ENCODE measurements around the gene SSH2.
A peak's percentile ranks its signal among the peaks of the same experiment; 100 is the strongest.

The SSH2 gene

DNA sequence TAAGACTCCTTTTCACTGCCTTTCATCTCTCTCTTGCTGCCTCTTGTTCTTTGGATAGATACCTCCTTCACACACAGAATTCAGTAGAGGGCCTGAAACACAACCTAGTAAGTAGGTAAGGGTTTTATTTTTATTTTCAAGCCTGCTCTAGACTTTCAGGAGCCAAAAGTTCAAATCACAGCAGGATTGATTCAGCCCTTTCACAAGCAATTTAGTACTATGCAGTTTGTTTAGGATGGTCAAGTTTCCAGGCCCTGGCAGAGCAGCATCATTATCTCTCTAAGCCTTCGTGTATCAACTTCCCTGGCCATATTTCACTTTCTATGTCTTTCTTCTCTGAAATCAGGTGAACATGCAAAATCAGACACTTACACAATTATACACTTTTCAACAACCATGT is 158.5 kb downstream of the SSH2 start:
- Mint-ChIP-seq H3K36me3 (peaks cover 2% of the 10 kb centered on the region), H3K9me3 (ENCODE audit: low read depth) (no peaks in the 10 kb centered on the region), H3K27ac (no peak overlapping the region), H3K4me3 (no peak overlapping the region), H3K27me3 (no peaks in the 10 kb centered on the region), H3K4me1 (ENCODE audit: low read depth) (no peaks in the 10 kb centered on the region)

DNA sequence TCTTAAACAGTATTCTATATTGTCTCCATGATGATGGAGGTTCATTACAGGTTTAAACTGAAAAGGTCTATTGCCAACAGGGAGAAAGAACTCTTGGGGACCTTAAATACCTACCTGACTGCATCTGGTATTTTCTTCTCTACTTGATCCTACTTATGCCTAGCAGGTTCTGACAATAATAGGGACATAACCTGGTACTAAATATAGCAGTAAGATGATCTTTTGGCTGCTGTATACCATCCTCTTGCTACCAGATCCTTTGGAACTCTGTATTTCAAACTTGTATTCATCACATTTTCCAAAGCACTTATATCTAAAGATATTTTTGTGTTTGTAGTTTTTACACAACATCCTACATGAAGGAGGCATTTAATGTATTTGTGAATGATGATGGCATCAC is 160.8 kb downstream of the SSH2 start:
- no peaks in the 10 kb centered on the region for H3K9me3 Mint-ChIP-seq (ENCODE audit: low read depth)
- H3K27me3 Mint-ChIP-seq: no peaks in the 10 kb centered on the region
- peaks cover 2% of the 10 kb centered on the region for H3K36me3 Mint-ChIP-seq
- no peak overlapping the region for H3K27ac Mint-ChIP-seq
- no peak overlapping the region for H3K4me3 Mint-ChIP-seq
- H3K4me1 Mint-ChIP-seq (ENCODE audit: low read depth): no peaks in the 10 kb centered on the region

DNA sequence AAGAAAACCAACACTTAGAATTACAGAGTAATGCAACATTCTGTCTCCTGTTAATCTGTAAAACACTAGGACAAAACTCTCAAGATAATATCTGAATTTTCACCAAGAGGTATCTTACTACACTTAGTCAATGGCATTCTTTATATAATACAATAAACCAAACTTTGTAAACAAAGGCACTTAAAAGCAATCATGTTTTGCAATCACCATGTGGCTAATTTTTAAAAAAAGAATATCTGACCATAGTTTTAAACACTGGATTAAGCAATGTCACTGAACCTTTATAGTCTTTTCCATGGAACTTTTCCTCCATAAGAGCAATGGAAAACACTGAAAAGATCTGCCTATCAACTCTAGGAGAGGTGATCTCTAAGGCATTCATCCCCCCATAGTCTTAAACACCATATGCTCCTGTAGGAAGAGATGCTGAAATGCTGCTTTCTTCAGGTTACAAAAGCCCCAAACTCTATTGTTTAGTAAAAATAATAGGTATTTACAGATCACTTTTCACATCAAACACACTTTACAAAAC is 163.2 kb downstream of the SSH2 start:
- H3K36me3 Mint-ChIP-seq: peaks cover 2% of the 10 kb centered on the region
- no peak overlapping the region for H3K27ac Mint-ChIP-seq
- peaks cover 3% of the 10 kb centered on the region for H3K4me1 Mint-ChIP-seq (ENCODE audit: low read depth)
- H3K4me3 Mint-ChIP-seq: no peak overlapping the region
- H3K27me3 Mint-ChIP-seq: no peaks in the 10 kb centered on the region
- H3K9me3 Mint-ChIP-seq (ENCODE audit: low read depth): no peaks in the 10 kb centered on the region

- no peak overlapping the region for H3K4me3 Mint-ChIP-seq
- peaks cover 12% of the 10 kb centered on the region for H3K4me1 Mint-ChIP-seq (ENCODE audit: low read depth)
- H3K36me3 Mint-ChIP-seq: peaks cover 2% of the 10 kb centered on the region
- no peaks in the 10 kb centered on the region for H3K27me3 Mint-ChIP-seq
- no peak overlapping the region for H3K27ac Mint-ChIP-seq
- H3K9me3 Mint-ChIP-seq (ENCODE audit: low read depth): no peaks in the 10 kb centered on the region
These were observed 165.3 kb downstream of the SSH2 start for GRCh38 chr17:29764748-29765147.

- Mint-ChIP-seq H3K27me3 (no peaks in the 10 kb centered on the region), H3K9me3 (ENCODE audit: low read depth) (no peaks in the 10 kb centered on the region), H3K4me3 (no peak overlapping the region), H3K4me1 (ENCODE audit: low read depth) (peaks cover 18% of the 10 kb centered on the region), H3K27ac (no peak overlapping the region), H3K36me3 (no peaks in the 10 kb centered on the region)
These were observed 165.8 kb downstream of the SSH2 start for GRCh38 chr17:29764217-29764616.

- Mint-ChIP-seq H3K9me3 (ENCODE audit: low read depth) (no peaks in the 10 kb centered on the region), H3K27me3 (no peaks in the 10 kb centered on the region), H3K4me3 (no peak overlapping the region), H3K4me1 (ENCODE audit: low read depth) (peaks cover 23% of the 10 kb centered on the region), H3K27ac (no peak overlapping the region), H3K36me3 (no peaks in the 10 kb centered on the region)
These were observed 166.8 kb downstream of the SSH2 start for GRCh38 chr17:29763273-29763672.

GRCh38 chr17:29761040-29761761 is 168.8 kb downstream of the SSH2 start:
- H3K4me1 Mint-ChIP-seq (ENCODE audit: low read depth): peaks cover 43% of the 10 kb centered on the region
- H3K27me3 Mint-ChIP-seq: no peaks in the 10 kb centered on the region
- H3K4me3 Mint-ChIP-seq: peak overlapping the region; percentile 90
- no peaks in the 10 kb centered on the region for H3K36me3 Mint-ChIP-seq
- no peaks in the 10 kb centered on the region for H3K9me3 Mint-ChIP-seq (ENCODE audit: low read depth)
- H3K27ac Mint-ChIP-seq: peak overlapping the region; percentile 97

- Mint-ChIP-seq H3K4me1 (ENCODE audit: low read depth) (peaks cover 43% of the 10 kb centered on the region), H3K27ac (peak overlapping the region; percentile 97), H3K36me3 (no peaks in the 10 kb centered on the region), H3K4me3 (peak overlapping the region; percentile 90), H3K9me3 (ENCODE audit: low read depth) (no peaks in the 10 kb centered on the region), H3K27me3 (no peaks in the 10 kb centered on the region)
These were observed 169.6 kb downstream of the SSH2 start for GRCh38 chr17:29760279-29761039.

DNA sequence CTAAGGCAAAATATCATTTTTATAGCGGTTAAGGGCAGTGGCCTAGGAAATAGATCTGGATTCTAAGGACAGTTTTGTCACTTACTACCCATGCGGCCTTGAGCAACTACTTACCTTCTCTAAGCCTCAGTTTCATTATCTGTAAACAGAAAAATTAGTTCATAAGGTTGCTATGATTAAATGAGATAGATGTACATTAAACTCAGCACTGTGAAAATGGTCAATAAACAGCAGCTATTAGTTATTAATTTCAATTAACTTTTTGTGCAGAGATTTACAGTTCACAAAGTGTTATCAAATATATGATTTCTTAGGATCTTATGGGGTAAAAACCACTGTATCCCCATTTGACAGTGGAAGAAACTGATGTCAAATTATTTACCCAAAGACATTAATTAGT is 171.8 kb downstream of the SSH2 start:
- Mint-ChIP-seq H3K27ac (peak overlapping the region; percentile 19), H3K4me1 (ENCODE audit: low read depth) (peaks cover 56% of the 10 kb centered on the region), H3K27me3 (no peaks in the 10 kb centered on the region), H3K4me3 (peak overlapping the region; percentile 76), H3K9me3 (ENCODE audit: low read depth) (no peaks in the 10 kb centered on the region), H3K36me3 (no peaks in the 10 kb centered on the region)

DNA sequence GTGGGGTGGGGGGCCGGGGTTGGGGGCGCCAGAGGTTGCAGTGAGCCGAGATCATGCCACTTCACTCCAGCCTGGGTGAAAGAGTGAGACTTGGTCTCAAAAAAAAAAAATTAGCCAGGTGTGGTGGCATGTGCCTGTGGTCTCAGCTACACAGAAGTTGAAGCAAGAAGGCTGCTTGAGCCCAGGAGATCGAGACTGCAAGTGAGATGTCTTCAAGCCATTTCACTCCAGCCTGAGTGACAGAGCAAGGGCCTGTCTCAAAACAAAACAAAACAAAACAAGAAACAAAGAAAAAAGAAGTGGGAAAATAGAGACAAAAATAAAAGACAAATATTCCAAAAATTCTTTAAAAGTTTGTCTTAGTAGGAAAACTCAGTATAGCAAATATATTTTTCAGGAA is 172.2 kb downstream of the SSH2 start:
- H3K4me1 Mint-ChIP-seq (ENCODE audit: low read depth): peaks cover 56% of the 10 kb centered on the region
- H3K4me3 Mint-ChIP-seq: peak overlapping the region; percentile 76
- H3K27me3 Mint-ChIP-seq: no peaks in the 10 kb centered on the region
- H3K36me3 Mint-ChIP-seq: no peaks in the 10 kb centered on the region
- peak overlapping the region; percentile 67 for H3K27ac Mint-ChIP-seq
- H3K9me3 Mint-ChIP-seq (ENCODE audit: low read depth): no peaks in the 10 kb centered on the region

DNA sequence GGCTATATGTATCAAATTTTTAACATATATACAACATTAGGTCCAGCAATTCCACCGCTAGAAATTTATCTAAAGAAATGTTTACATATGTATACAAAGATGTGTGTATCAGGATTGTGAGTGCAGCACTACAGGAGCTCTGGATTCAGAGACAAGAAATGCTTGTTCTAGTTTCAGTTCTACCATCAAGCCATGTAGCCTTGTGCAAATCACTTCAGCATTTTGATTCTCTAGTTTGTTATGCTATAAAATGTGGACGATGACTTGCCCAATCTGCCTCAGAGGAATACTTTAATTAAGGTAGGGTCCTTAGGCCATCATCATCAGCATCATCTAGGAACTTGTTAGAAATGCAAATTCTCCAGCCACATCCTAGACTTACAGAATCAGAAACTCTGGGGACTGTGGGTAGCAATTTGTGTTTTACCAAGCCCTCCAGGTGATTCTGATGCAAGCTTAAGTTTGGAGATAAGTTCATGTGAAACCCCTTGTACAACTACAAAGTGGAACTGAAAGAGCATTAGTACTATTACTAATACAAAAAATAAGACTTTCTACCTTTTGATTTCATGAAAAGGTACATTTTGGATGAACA is 176.1 kb downstream of the SSH2 start:
- Mint-ChIP-seq H3K9me3 (ENCODE audit: low read depth) (no peaks in the 10 kb centered on the region), H3K27ac (peak overlapping the region; percentile 72), H3K36me3 (peaks cover 2% of the 10 kb centered on the region), H3K4me1 (ENCODE audit: low read depth) (peaks cover 60% of the 10 kb centered on the region), H3K27me3 (no peaks in the 10 kb centered on the region), H3K4me3 (no peak overlapping the region)

- Mint-ChIP-seq H3K27me3 (no peaks in the 10 kb centered on the region), H3K4me1 (ENCODE audit: low read depth) (peaks cover 75% of the 10 kb centered on the region), H3K36me3 (peaks cover 6% of the 10 kb centered on the region), H3K27ac (peak overlapping the region; percentile 84), H3K9me3 (ENCODE audit: low read depth) (no peaks in the 10 kb centered on the region), H3K4me3 (peak overlapping the region; percentile 27)
These were observed 180.8 kb downstream of the SSH2 start for GRCh38 chr17:29749045-29749825.

DNA sequence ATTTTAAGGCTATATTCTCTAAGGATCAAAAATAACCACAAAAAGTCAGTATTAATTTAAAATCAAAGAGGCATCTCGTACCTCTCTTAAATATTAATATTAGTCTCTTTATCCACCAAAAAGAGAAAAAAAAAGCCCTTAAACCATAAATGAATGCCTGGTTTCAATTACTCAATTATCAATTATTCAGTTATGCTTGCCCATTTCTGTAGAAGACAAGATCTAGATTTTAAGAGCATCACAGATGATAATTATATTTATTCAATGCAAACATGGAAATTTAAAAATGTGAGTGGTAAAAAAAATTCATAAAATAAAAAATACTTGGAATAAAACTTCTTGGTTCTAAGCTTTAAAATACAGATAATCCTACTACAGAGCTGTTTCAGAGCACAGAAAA is 181.6 kb downstream of the SSH2 start:
- Mint-ChIP-seq H3K4me1 (ENCODE audit: low read depth) (peaks cover 71% of the 10 kb centered on the region), H3K27me3 (no peaks in the 10 kb centered on the region), H3K27ac (peak overlapping the region; percentile 69), H3K36me3 (peaks cover 6% of the 10 kb centered on the region), H3K4me3 (no peak overlapping the region), H3K9me3 (ENCODE audit: low read depth) (no peaks in the 10 kb centered on the region)

DNA sequence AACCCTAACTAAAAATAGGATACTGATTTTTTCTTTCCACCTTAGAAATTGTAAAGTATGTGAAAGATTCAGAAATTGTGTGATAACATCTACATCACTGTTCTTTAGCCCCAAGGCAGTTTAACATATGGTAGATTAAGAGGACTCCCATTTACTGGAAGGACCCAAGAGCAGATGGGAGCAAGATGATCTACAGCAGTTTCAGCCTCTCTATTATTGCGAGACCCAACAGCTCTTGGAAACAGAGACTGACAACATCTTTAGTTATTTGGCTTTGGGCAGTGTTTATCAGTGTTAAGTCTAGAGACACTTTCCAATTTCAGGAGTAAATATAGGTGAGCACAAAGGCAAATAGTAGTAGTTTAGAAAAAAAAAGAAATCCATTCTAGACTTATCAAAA is 182.4 kb downstream of the SSH2 start:
- no peaks in the 10 kb centered on the region for H3K9me3 Mint-ChIP-seq (ENCODE audit: low read depth)
- H3K36me3 Mint-ChIP-seq: peaks cover 6% of the 10 kb centered on the region
- peak overlapping the region; percentile 69 for H3K27ac Mint-ChIP-seq
- peaks cover 77% of the 10 kb centered on the region for H3K4me1 Mint-ChIP-seq (ENCODE audit: low read depth)
- no peaks in the 10 kb centered on the region for H3K27me3 Mint-ChIP-seq
- H3K4me3 Mint-ChIP-seq: no peak overlapping the region
